Measurements from ENCODE around the gene MORC3.

MORC3 gene

GRCh38 chr21:36321325-36322082 lies 1.5 kb downstream of the MORC3 start (continued):
- TF ChIP-seq ZNF274 (IDR thresholded peaks at IDR 0.05; ENCODE audit: low read length) (no peak), ZNF274 (tag by site-specific recombination; IDR thresholded peaks at IDR 0.05; ENCODE audit: borderline replicate concordance) (no peak), SP7 (tag by site-specific recombination; IDR thresholded peaks at IDR 0.05) (peak; percentile 28; the same call in 1 of the 2 replicates), ZNF76 (tag by site-specific recombination; IDR thresholded peaks at IDR 0.05; ENCODE audit: borderline replicate concordance, low read depth) (peak; percentile 93), ZNF518A (tag by site-specific recombination; conservative IDR thresholded peaks at IDR 0.05; ENCODE audit: low read depth) (no peak), PRDM1 (tag by site-specific recombination; IDR thresholded peaks at IDR 0.05) (peak; percentile 96)

- Histone ChIP-seq H3K4me3 (ENCODE audit: low read depth, low read length) (peak overlapping the region; percentile 83; the same call in 1 of the 2 replicates), H3K4me1 (ENCODE audit: control insufficient read depth, insufficient read depth, low read length) (peaks cover 12% of the 10 kb centered on the region), H3K9me3 (ENCODE audit: control insufficient read depth, insufficient read depth, low read depth, low read length) (no peaks in the 10 kb centered on the region), H3K36me3 (ENCODE audit: control insufficient read depth in 2 of 2, insufficient read depth in 1 of 2, low read length in 2 of 2) (peaks cover 10 to 19% of the 10 kb centered on the region in 2 experiments; a peak in 2 of 3 replicates), H3K27ac (ENCODE audit: extremely low read depth, low read depth, low read length) (peak overlapping the region; percentile 88)
- no peak for TF ChIP-seq ZBTB6 (tag by site-specific recombination; IDR thresholded peaks at IDR 0.05)
- no peak for TF ChIP-seq PRDM2 (tag by site-specific recombination; IDR thresholded peaks at IDR 0.05; ENCODE audit: borderline replicate concordance)
- TF ChIP-seq ZNF10 (tag by site-specific recombination; IDR thresholded peaks at IDR 0.05) = peak; percentile 47; the same call in 1 of the 2 replicates
- TF ChIP-seq PRDM6 (tag by site-specific recombination; IDR thresholded peaks at IDR 0.05) = peak; percentile 89; the same call in 1 of the 2 replicates
- TF ChIP-seq ZNF16 (tag by site-specific recombination; IDR thresholded peaks at IDR 0.05; ENCODE audit: low read depth) = no peak
- no peak for TF ChIP-seq ZNF112 (tag by site-specific recombination; IDR thresholded peaks at IDR 0.05)
- POLR2A ChIA-PET = interaction anchor here (0.6 to 1.7 kb wide), 2 partner anchors 166 to 171 kb away, joined by 5 to 13 read pairs; no protein-coding TSS in a partner anchor
- CTCF ChIA-PET = interaction anchor here (0.8 to 3.8 kb wide), 7 partner anchors 9 to 181 kb away, joined by 3 to 20 read pairs (median 4); no protein-coding TSS in a partner anchor
Observed at GRCh38 chr21:36322083-36322424, 2.1 kb downstream of the MORC3 start.
